Activated CD8-positive, alpha-beta T cell treated with anti-CD3 and anti-CD28 coated beads, Interleukin-2, amount 10 ng/mL, durations not matched to agents 7 days and 5 days (primary cell): ENCODE data around the gene CEMIP. TPM values are rescaled to one million over a fixed set of nuclear protein-coding genes. Genes with fewer than 3 reads are reported as not detected.

ENCODE experiments used
- ATAC-seq: fragments of 150-1000 bp; cut with Tn5 transposase; one replicate; pipeline ENCODE4 v1.10.0; 2021; ENCODE audit warnings: moderate library complexity
- CTCF ChIA-PET: fragments of 350-600 bp; sonication (Branson Sonifier 250); formaldehyde crosslinking; loops from one replicate; lab custom pipeline; 2021; ENCODE audit warnings: antibody characterized with exemption; lab: Charles Lee
- POLR2A ChIA-PET: fragments of 350-600 bp; sonication (Branson Sonifier 250); formaldehyde crosslinking; loops from one replicate; lab custom pipeline; 2021; ENCODE audit warnings: antibody characterized with exemption; lab: Charles Lee
- DNase-seq: peaks from one replicate; pipeline ENCODE4 v3.0.0-alpha.2; 2020
- H3K27ac Mint-ChIP-seq: one replicate; pipeline ENCODE4 v1.8.0; 2021; ENCODE audit warnings: mild to moderate bottlenecking, mixed read lengths
- H3K27me3 Mint-ChIP-seq: one replicate; pipeline ENCODE4 v1.8.0; 2021; ENCODE audit warnings: low read depth, mixed read lengths
- H3K36me3 Mint-ChIP-seq: one replicate; pipeline ENCODE4 v1.8.0; 2021; ENCODE audit warnings: low read depth, mixed read lengths
- H3K4me1 Mint-ChIP-seq: one replicate; pipeline ENCODE4 v1.8.0; 2021; ENCODE audit warnings: low read depth, mixed read lengths
- H3K4me3 Mint-ChIP-seq: one replicate; pipeline ENCODE4 v1.8.0; 2021; ENCODE audit warnings: mild to moderate bottlenecking, mixed read lengths
- H3K9me3 Mint-ChIP-seq: one replicate; pipeline ENCODE4 v1.8.0; 2022; ENCODE audit warnings: mixed read lengths; ENCODE audit not compliant: insufficient read depth
- total RNA-seq, 2 experiments: library from RNA; stranded (reverse); gene quantifications; one replicate each; pipeline ENCODE4 v1.2.3, GENCODE V29; 2021

Gene CEMIP
- total RNA-seq, 2 experiments from 2014 or later, result not detected

- ChIA-PET POLR2A (no interaction called here), CTCF (interaction anchor here (1.0 to 5.0 kb wide), 33 partner anchors 10 to 520 kb away, joined by 3 to 34 read pairs (median 6); partner anchors contain the start of gene CEMIP)
- H3K27ac Mint-ChIP-seq, result no peak overlapping the region
- peaks cover 35% of the 10 kb centered on the region for H3K36me3 Mint-ChIP-seq
- no peak overlapping the region for H3K4me3 Mint-ChIP-seq
- H3K27me3 Mint-ChIP-seq, result no peaks in the 10 kb centered on the region
- no peaks in the 10 kb centered on the region for H3K9me3 Mint-ChIP-seq
- H3K4me1 Mint-ChIP-seq, result peaks cover 2% of the 10 kb centered on the region
- ATAC-seq (no peak), DNase-seq (no peak)
These were observed 190.1 kb downstream of the CEMIP start for GRCh38 chr15:80969316-80969715.

DNA sequence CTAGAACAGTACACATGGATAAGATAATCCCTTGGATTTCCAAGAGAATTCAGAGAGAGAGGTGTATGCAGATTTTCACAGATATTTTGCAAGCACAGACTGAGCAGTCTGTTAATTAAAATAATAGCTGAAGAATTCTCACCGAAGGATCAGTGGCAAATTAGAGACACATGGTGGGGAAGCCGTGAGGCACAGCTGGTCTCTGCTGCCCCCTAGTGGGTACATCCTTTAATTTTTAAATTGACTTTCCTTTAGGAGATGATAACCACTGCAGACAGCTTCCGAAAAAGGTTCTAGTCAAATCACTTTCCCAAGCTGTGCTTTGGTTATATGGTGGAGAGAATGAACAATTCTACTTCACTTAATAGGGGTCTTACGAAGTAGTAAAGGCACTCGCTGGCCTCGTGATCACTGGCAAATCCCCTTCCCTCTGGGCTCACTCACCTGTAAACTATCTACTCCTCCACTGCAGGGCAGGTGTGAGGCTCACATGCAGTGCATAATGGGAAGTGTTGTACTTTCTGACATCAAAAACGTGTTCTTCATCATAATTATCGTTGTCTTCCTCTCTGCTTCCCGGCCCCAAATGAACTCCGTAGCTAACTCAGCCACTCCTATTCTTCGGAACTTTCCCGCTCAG is 191.0 kb downstream of the CEMIP start:
- H3K4me3 Mint-ChIP-seq, result no peak overlapping the region
- H3K4me1 Mint-ChIP-seq, result peaks cover 7% of the 10 kb centered on the region
- no peak overlapping the region for H3K27ac Mint-ChIP-seq
- ChIA-PET POLR2A (no interaction called here), CTCF (interaction anchor here (0.9 to 5.0 kb wide), 34 partner anchors 10 to 520 kb away, joined by 3 to 34 read pairs (median 6); partner anchors contain the start of gene CEMIP)
- ATAC-seq (no peak), DNase-seq (peak; percentile 73)
- no peaks in the 10 kb centered on the region for H3K27me3 Mint-ChIP-seq
- H3K36me3 Mint-ChIP-seq, result peaks cover 26% of the 10 kb centered on the region
- H3K9me3 Mint-ChIP-seq, result no peaks in the 10 kb centered on the region

- Mint-ChIP-seq H3K4me3 (no peak overlapping the region), H3K27ac (no peak overlapping the region), H3K4me1 (peaks cover 12% of the 10 kb centered on the region), H3K36me3 (peaks cover 23% of the 10 kb centered on the region), H3K9me3 (no peaks in the 10 kb centered on the region), H3K27me3 (no peaks in the 10 kb centered on the region)
- no peak for DNase-seq
- CTCF ChIA-PET, result interaction anchor here (0.9 to 5.0 kb wide), 29 partner anchors 9 to 515 kb away, joined by 3 to 34 read pairs (median 6); partner anchors contain the start of gene CEMIP
- POLR2A ChIA-PET, result no interaction called here
- ATAC-seq, result no peak
These were observed 191.5 kb downstream of the CEMIP start for GRCh38 chr15:80970658-80971057.

DNA sequence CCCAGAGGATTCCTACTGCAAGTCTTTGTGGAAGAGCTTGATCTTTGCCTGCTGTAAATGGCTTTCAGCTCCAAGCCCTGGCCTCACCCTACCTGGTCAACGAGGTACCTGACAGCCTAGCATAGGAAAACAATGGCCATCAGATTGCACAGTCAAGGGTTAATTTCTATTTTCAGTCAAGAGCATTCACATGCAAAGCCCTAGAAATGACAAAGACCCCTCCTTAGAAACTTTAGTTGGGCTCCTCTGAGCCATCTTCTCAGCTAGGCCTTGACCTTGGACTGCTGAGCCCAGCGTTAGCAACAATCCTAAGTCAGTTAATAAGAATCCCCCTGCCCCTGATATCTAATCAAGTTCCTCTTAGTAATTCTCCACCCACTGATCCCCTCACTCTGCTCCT is 192.0 kb downstream of the CEMIP start:
- H3K27me3 Mint-ChIP-seq, result no peaks in the 10 kb centered on the region
- no peak overlapping the region for H3K4me3 Mint-ChIP-seq
- ChIA-PET POLR2A (no interaction called here), CTCF (interaction anchor here (0.6 to 5.0 kb wide), 13 partner anchors 12 to 516 kb away, joined by 3 to 34 read pairs (median 7); partner anchors contain the start of gene CEMIP)
- peaks cover 23% of the 10 kb centered on the region for H3K36me3 Mint-ChIP-seq
- no peak overlapping the region for H3K27ac Mint-ChIP-seq
- H3K4me1 Mint-ChIP-seq, result peaks cover 13% of the 10 kb centered on the region
- no peaks in the 10 kb centered on the region for H3K9me3 Mint-ChIP-seq
- no peak for ATAC-seq
- DNase-seq, result no peak

- Mint-ChIP-seq H3K9me3 (no peaks in the 10 kb centered on the region), H3K27ac (no peak overlapping the region), H3K4me3 (no peak overlapping the region), H3K27me3 (no peaks in the 10 kb centered on the region), H3K36me3 (peaks cover 28% of the 10 kb centered on the region), H3K4me1 (peaks cover 24% of the 10 kb centered on the region)
- ChIA-PET CTCF (interaction anchor here (0.6 to 4.8 kb wide), 4 partner anchors 13 to 405 kb away, joined by 3 to 34 read pairs (median 6); partner anchors contain the start of gene CEMIP), POLR2A (no interaction called here)
- no peak for ATAC-seq
- no peak for DNase-seq
These were observed 193.1 kb downstream of the CEMIP start for GRCh38 chr15:80972276-80972675.

- H3K9me3 Mint-ChIP-seq, result no peaks in the 10 kb centered on the region
- POLR2A ChIA-PET, result interaction anchor here (0.7 to 1.1 kb wide), 3 partner anchors 26 to 324 kb away, joined by 3 to 4 read pairs (median 4); partner anchors contain the start of gene TLNRD1
These were observed 195.7 kb downstream of the CEMIP start for GRCh38 chr15:80974914-80975313.

DNA sequence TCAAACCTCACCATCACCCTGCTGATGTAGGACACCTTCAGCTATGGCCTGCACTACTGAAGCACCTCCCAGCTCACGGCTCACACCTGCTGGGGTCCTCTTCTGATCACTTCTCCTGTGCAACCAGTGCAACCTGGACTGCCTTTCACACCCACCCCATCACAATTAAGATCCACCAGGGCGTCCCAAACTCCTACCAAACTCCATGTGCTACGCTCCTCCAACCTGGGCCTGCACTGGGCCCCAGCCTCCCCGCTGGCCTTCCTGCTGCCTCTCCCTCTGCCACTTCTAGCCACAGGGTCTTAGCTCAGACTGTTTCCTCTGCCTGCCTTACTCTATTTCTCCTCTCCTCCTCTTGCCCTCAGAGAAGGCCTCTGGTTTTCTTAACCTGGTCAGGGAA is 197.7 kb downstream of the CEMIP start:
- ChIA-PET POLR2A (no interaction called here), CTCF (interaction anchor here (1.1 to 2.9 kb wide), 4 partner anchors 24 to 289 kb away, joined by 4 to 26 read pairs (median 7); partner anchors contain the start of gene TLNRD1)
- DNase-seq, result no peak
- Mint-ChIP-seq H3K4me1 (peaks cover 36% of the 10 kb centered on the region), H3K4me3 (no peak overlapping the region), H3K27me3 (no peaks in the 10 kb centered on the region), H3K36me3 (peaks cover 38% of the 10 kb centered on the region), H3K27ac (peak overlapping the region; percentile 39), H3K9me3 (no peaks in the 10 kb centered on the region)
- no peak for ATAC-seq

More at GRCh38 chr15:80974914-80975313, 195.7 kb downstream of the CEMIP start:
- Mint-ChIP-seq H3K36me3 (peaks cover 39% of the 10 kb centered on the region), H3K27ac (no peak overlapping the region), H3K4me1 (peaks cover 36% of the 10 kb centered on the region), H3K4me3 (no peak overlapping the region), H3K27me3 (no peaks in the 10 kb centered on the region)
- ATAC-seq (no peak), DNase-seq (no peak)
- CTCF ChIA-PET, result interaction anchor here (0.9 to 1.9 kb wide), 2 partner anchors 195 to 292 kb away, joined by 3 to 9 read pairs; no protein-coding TSS in a partner anchor

- H3K4me3 Mint-ChIP-seq, result no peak overlapping the region
- ChIA-PET POLR2A (no interaction called here), CTCF (interaction anchor here (0.7 to 2.9 kb wide), 7 partner anchors 10 to 289 kb away, joined by 3 to 26 read pairs (median 3); partner anchors contain the start of gene TLNRD1)
- ATAC-seq (peak; percentile 55), DNase-seq (peak; percentile 48)
- H3K27me3 Mint-ChIP-seq, result no peaks in the 10 kb centered on the region
- peak overlapping the region; percentile 33 for H3K27ac Mint-ChIP-seq
- no peaks in the 10 kb centered on the region for H3K9me3 Mint-ChIP-seq
- peaks cover 45% of the 10 kb centered on the region for H3K36me3 Mint-ChIP-seq
- H3K4me1 Mint-ChIP-seq, result peaks cover 43% of the 10 kb centered on the region
These were observed 198.5 kb downstream of the CEMIP start for GRCh38 chr15:80977627-80978036.

DNA sequence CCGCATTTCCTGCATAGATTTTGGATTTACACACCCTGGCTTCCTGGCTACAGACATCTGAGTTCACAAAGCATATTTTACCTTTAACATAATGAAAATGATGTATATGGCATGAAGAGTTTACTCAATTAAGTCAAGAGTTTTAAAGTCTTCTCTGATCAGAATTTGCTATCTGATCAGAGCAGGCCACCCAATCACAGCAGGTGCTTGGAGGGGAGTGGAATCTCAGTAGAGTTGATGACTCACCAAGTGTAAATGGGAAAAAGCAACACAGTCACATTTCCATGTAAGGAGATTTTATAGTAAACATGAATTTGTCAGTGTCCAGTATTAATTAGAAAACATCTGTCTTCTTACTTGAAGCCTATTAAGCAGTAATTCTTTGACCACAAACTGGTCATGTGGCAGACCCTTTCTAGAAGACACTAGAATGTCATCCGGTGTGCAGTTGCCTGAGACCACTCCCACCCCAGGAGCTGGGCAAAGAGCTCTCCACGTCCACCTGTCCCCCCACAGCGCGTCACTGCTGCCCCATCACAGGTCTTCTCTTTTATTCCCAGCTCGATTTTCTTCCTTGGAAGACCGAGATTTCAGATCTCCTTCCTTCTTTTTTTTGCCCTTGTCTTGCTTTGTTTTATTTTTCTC is 199.6 kb downstream of the CEMIP start:
- Mint-ChIP-seq H3K4me3 (no peak overlapping the region), H3K27me3 (no peaks in the 10 kb centered on the region), H3K36me3 (peaks cover 48% of the 10 kb centered on the region), H3K27ac (peak overlapping the region; percentile 27), H3K4me1 (peaks cover 47% of the 10 kb centered on the region), H3K9me3 (no peaks in the 10 kb centered on the region)
- CTCF ChIA-PET, result interaction anchor here (1.1 to 2.4 kb wide), 7 partner anchors 9 to 287 kb away, joined by 3 to 20 read pairs (median 6); no protein-coding TSS in a partner anchor
- ATAC-seq (no peak), DNase-seq (no peak)
- POLR2A ChIA-PET, result no interaction called here

DNA sequence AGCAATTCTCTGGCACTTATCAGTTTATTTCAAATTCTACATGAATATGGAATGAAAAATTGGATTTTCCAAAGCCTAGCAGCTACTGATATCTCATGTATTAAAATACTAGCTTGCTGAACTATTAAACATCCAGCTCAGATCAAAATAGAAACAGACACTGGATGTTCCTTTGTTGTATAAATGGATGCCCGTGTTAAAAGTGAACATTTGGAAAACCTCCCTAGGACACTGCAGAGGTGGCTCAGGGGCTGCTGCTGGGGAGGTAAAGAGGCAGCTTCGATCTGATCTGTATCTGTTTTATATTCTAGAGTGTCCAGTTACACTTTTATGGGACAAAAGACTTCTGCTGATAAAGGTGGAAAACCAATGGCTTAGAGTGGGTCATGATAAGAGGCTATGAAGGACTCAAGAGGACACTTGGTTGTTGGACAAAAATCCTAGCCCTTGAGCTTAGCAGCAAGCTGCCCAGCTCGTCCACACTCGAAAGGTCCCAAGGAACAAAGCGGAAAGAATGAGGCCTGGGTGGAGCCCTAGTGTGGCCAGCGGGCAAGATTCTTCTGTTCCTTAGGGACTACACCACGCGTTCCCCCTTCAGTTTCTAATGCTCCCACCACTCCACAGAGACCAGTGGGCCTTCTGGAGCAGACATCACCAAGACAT is 200.5 kb downstream of the CEMIP start:
- no peak overlapping the region for H3K4me3 Mint-ChIP-seq
- H3K27ac Mint-ChIP-seq, result no peak overlapping the region
- ChIA-PET CTCF (interaction anchor here (0.8 to 2.4 kb wide), 8 partner anchors 9 to 287 kb away, joined by 3 to 20 read pairs (median 6); no protein-coding TSS in a partner anchor), POLR2A (interaction anchor here (0.9 kb wide), 1 partner anchor 22 kb away, joined by 4 read pairs; the partner anchor contains the start of gene TLNRD1)
- DNase-seq (no peak), ATAC-seq (no peak)
- H3K27me3 Mint-ChIP-seq, result no peaks in the 10 kb centered on the region
- no peaks in the 10 kb centered on the region for H3K9me3 Mint-ChIP-seq
- peaks cover 49% of the 10 kb centered on the region for H3K36me3 Mint-ChIP-seq
- H3K4me1 Mint-ChIP-seq, result peaks cover 51% of the 10 kb centered on the region

GRCh38 chr15:80982205-80982604 is 203.0 kb downstream of the CEMIP start:
- Mint-ChIP-seq H3K9me3 (no peaks in the 10 kb centered on the region), H3K4me3 (no peak overlapping the region), H3K4me1 (peaks cover 52% of the 10 kb centered on the region), H3K27me3 (no peaks in the 10 kb centered on the region), H3K36me3 (peaks cover 51% of the 10 kb centered on the region), H3K27ac (no peak overlapping the region)
- POLR2A ChIA-PET, result no interaction called here
- ATAC-seq (no peak), DNase-seq (no peak)
- CTCF ChIA-PET, result interaction anchor here (1.0 kb wide), 1 partner anchor 12 kb away, joined by 3 read pairs; no protein-coding TSS in a partner anchor
